EH (cell line): ENCODE results near the gene LYPD6B.

ENCODE experiments used
- DNase-seq: peaks from one replicate; pipeline ENCODE4 v3.0.0-alpha.2; 2015; ENCODE audit warnings: low read depth

The LYPD6B gene

GRCh38 chr2:149076863-149077412, 38.4 kb downstream of the LYPD6B start:
- peak; percentile 61 for DNase-seq

- no peak for DNase-seq
Observed at GRCh38 chr2:149077861-149078260, 39.4 kb downstream of the LYPD6B start.

- DNase-seq = peak; percentile 40
Observed at GRCh38 chr2:149080099-149080498, 41.6 kb downstream of the LYPD6B start.

GRCh38 chr2:149080971-149081370, 42.5 kb downstream of the LYPD6B start:
- DNase-seq = no peak

GRCh38 chr2:149082079-149082478, 43.6 kb downstream of the LYPD6B start:
- DNase-seq = no peak

- DNase-seq = no peak
Observed at GRCh38 chr2:149082735-149083134, 44.2 kb downstream of the LYPD6B start.

- peak; percentile 71 for DNase-seq
Observed at GRCh38 chr2:149084924-149085795, 46.7 kb downstream of the LYPD6B start.

- DNase-seq = no peak
Observed at GRCh38 chr2:149087751-149088150, 49.3 kb downstream of the LYPD6B start.

GRCh38 chr2:149089068-149089467, 50.6 kb downstream of the LYPD6B start:
- peak; percentile 20 for DNase-seq

GRCh38 chr2:149090706-149091105, 52.2 kb downstream of the LYPD6B start:
- DNase-seq = no peak

- DNase-seq = no peak
Observed at GRCh38 chr2:149093579-149093978, 55.1 kb downstream of the LYPD6B start.

- DNase-seq = peak; percentile 95
Observed at GRCh38 chr2:149094217-149095015, 55.9 kb downstream of the LYPD6B start.

- peak; percentile 94 for DNase-seq
Observed at GRCh38 chr2:149098701-149099100, 60.2 kb downstream of the LYPD6B start.

GRCh38 chr2:149099298-149099697, 60.8 kb downstream of the LYPD6B start:
- no peak for DNase-seq

GRCh38 chr2:149100739-149101699, 62.5 kb downstream of the LYPD6B start:
- no peak for DNase-seq

- no peak for DNase-seq
Observed at GRCh38 chr2:149101818-149102217, 63.3 kb downstream of the LYPD6B start.

- no peak for DNase-seq
Observed at GRCh38 chr2:149103081-149103620, 64.7 kb downstream of the LYPD6B start.

- peak; percentile 48 for DNase-seq
Observed at GRCh38 chr2:149104221-149104620, 65.7 kb downstream of the LYPD6B start.

GRCh38 chr2:149112068-149112467, 73.6 kb downstream of the LYPD6B start:
- DNase-seq = no peak

- no peak for DNase-seq
Observed at GRCh38 chr2:149112713-149113112, 74.2 kb downstream of the LYPD6B start.

GRCh38 chr2:149115781-149116180, 77.3 kb downstream of the LYPD6B start:
- DNase-seq = no peak
